Brain microvascular endothelial cell (primary cell): ENCODE measurements around the gene BCL2L14.
"Not testable (repeated sequence)": the region's sequence is repeated elsewhere in the genome, so short reads cannot be mapped to it uniquely, and the experiment has no call there.

ENCODE experiments used
- DNase-seq: peaks from one replicate; pipeline ENCODE4 v3.0.0-alpha.2; 2020
- H3K27ac ChIP-seq: fragments of 250-450 bp; sonication (Bioruptor Pico); 2 replicates; pipeline ENCODE4 v1.5.1; 2020; ENCODE audit warnings: mild to moderate bottlenecking, moderate library complexity
- H3K27me3 ChIP-seq: fragments of 250-450 bp; sonication (Bioruptor Pico); replicated peaks from 2 replicates; pipeline ENCODE4 v1.5.1; 2020; ENCODE audit warnings: mild to moderate bottlenecking
- H3K36me3 ChIP-seq: fragments of 250-450 bp; sonication (Bioruptor Pico); replicated peaks from 2 replicates; pipeline ENCODE4 v1.5.1; 2020; ENCODE audit warnings: mild to moderate bottlenecking
- H3K4me3 ChIP-seq: 2 replicates; pipeline ENCODE4 v1.5.1; 2011; ENCODE audit warnings: low read depth, mild to moderate bottlenecking, control low read depth, low read length, moderate library complexity
- in situ Hi-C: cut with HindIII; loops from 2 replicates; pipeline ENCODE4 v1.10.0; 2017; ENCODE audit warnings: low sequenced_read_pairs, low pct_ligation_motif_present
- TF ChIP-seq, protein P1 (sequence below): IDR thresholded peaks from 2 replicates; pipeline ENCODE4 v1.5.1; 2011; ENCODE audit warnings: low read depth, mild to moderate bottlenecking, moderate library complexity, low read length, control low read depth, inconsistent platforms; ENCODE audit errors: missing control alignments

BCL2L14 gene

DNA sequence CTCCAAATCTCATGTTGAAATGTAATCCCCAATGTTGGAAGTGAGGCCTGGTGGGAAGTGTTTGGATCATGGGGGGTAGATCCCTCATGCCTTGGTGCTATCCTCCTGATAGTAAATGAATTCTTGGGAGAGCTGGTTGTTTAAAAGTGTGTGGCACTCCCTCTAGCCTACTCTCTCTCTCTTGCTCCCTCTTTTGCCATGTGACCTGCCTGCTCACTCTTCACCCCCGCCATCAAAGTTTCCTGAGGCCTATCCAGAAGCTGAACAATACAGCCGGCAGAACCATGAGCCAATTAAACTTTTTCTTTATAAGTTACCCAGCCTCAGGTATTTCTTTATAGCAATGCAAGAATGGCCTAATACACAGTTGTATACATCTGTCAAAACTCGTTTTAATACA lies 62.5 kb downstream of the BCL2L14 start:
- in situ Hi-C loops = no loop called here
- H3K4me3 ChIP-seq = no peak overlapping the region

DNA sequence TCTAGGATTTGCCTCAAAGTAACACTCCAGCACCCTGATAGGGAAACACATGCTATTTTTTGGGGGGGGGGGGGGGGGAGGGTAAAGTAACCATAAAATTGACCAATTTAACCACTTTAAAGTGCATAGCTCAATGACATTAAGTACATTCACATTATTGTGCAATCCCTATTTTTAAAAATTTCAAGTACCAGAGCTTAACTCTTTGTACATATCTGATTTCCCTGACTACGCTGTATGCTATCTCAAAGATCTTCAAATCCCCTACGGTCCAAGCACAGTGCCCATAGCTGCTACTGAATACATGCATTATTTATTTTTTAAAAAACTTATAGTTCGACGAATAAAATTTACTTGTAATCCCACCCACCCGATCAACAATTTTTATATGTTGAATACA lies 63.0 kb downstream of the BCL2L14 start:
- in situ Hi-C loops = no loop called here
- no peak for DNase-seq
- TF ChIP-seq, protein P1, sequence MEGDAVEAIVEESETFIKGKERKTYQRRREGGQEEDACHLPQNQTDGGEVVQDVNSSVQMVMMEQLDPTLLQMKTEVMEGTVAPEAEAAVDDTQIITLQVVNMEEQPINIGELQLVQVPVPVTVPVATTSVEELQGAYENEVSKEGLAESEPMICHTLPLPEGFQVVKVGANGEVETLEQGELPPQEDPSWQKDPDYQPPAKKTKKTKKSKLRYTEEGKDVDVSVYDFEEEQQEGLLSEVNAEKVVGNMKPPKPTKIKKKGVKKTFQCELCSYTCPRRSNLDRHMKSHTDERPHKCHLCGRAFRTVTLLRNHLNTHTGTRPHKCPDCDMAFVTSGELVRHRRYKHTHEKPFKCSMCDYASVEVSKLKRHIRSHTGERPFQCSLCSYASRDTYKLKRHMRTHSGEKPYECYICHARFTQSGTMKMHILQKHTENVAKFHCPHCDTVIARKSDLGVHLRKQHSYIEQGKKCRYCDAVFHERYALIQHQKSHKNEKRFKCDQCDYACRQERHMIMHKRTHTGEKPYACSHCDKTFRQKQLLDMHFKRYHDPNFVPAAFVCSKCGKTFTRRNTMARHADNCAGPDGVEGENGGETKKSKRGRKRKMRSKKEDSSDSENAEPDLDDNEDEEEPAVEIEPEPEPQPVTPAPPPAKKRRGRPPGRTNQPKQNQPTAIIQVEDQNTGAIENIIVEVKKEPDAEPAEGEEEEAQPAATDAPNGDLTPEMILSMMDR = no peak
- Histone ChIP-seq H3K4me3 (no peak overlapping the region), H3K36me3 (peaks cover 3% of the 10 kb centered on the region), H3K27me3 (no peaks in the 10 kb centered on the region), H3K27ac (no peak overlapping the region)

More for the DNA sequence above, 62.5 kb downstream of the BCL2L14 start:
- TF ChIP-seq, protein P1 = no peak
- DNase-seq = no peak
- Histone ChIP-seq H3K27me3 (no peaks in the 10 kb centered on the region), H3K27ac (no peak overlapping the region), H3K36me3 (peaks cover 3% of the 10 kb centered on the region)

DNA sequence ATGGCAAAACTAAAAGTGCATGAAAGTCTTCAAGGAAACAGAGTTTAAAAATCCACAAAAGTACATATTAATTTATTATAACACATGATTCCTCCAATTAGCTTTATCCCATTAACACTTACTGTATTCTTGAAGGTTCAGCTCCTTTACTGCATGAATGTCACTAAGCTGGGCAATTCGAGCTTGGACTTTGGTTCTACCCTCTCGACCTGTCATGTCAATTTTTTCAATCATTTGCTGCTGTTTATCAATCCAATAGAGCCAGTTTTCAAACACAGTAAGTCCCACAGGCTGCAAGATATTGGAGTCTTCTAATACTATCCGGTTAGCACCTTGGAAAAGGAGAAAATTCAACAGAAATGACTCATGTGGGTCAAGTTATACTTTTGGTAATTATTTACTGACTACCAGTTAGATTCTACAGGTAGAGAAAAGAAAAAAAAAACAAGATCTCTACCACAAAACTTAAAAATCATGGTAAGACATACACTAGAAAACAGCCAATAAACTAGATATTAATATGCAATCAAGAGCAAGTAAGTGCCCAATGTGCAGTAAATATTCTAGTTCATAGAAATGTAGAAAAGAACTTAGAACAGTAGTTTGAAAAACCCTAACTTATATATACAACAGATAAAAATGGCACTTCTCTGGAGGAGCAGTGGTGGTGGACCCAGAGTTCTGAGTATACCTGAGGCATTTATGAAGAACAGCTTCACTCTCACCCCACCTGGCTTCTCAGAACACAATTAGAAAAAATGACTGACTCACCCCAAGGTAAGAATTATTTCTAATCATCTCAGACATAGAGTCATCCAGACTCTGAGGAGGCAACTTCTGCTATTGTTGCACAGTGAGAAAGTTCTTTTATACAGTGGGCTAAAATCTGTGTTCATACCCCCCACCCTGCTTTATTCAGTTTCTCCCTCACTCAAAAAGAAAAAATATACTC lies 67.7 kb downstream of the BCL2L14 start:
- in situ Hi-C loops = no loop called here
- H3K27me3 ChIP-seq = no peaks in the 10 kb centered on the region
- H3K36me3 ChIP-seq = no peaks in the 10 kb centered on the region
- H3K4me3 ChIP-seq = no peak overlapping the region
- TF ChIP-seq, protein P1 = no peak
- DNase-seq = no peak
- no peak overlapping the region for H3K27ac ChIP-seq

DNA sequence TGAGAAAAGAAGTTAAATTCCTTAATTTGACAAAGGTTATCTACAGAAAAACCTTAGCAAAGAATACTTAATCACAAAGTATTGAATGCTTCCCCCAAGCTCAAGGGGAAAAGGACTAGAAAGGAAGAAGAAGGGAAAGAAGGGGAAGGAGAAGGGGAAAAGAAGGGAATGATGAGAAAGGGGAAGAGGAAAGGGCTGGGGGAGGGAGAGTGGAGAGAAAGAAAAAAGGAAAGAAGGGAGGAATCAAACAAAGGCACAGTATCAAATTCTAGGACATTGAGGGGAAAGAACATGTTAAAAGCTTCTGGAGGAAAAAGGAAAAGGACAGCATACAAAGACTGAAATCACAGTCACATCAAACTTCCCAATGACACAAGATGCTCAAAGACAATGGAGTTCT lies 70.3 kb downstream of the BCL2L14 start:
- Histone ChIP-seq H3K36me3 (no peaks in the 10 kb centered on the region), H3K4me3 (no peak overlapping the region), H3K27ac (no peak overlapping the region), H3K27me3 (no peaks in the 10 kb centered on the region)
- DNase-seq = no peak
- in situ Hi-C loops = no loop called here
- TF ChIP-seq, protein P1 = no peak

DNA sequence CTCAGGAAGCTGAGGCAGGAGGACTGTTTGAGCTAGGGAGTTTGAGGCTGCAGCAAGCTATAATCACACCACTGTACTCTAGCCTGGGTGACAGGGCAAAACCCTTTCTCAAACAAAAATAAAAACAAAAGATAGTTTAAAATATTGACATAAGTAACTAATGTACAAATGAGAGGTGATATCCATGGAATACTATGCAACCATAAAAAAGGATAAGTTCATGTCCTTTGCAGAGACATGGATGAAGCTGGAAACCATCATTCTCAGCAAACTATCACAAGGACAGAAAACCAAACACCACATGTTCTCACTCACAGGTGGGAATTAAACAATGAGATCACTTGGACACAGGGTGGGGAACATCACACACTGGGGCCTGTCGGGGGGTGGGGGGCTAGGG lies 73.8 kb downstream of the BCL2L14 start:
- H3K27me3 ChIP-seq, in situ Hi-C loops, H3K27ac ChIP-seq, H3K36me3 ChIP-seq, H3K4me3 ChIP-seq, DNase-seq: not testable (repeated sequence)

DNA sequence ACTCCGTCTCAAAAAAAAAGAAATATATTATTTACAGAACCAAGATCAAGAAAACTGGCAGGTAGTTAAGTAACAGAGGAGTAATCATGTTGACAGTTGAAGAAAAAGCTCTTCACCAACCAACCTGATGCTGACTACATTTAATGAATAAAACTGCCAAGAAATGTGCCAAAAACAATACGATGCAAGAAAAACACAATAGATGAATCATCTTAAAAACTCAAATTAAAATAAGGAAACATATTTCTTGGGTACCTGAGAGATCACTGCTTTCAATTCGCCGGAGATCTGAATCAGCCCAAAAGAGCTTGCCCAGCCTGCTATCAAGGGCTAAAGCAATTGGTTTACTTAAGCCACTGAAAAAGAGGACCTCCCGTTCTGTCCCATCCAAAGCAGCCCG lies 76.4 kb downstream of the BCL2L14 start:
- DNase-seq = no peak
- in situ Hi-C loops = no loop called here
- Histone ChIP-seq H3K27me3 (no peaks in the 10 kb centered on the region), H3K36me3 (peaks cover 11% of the 10 kb centered on the region), H3K27ac (no peak overlapping the region), H3K4me3 (no peak overlapping the region)
- TF ChIP-seq, protein P1 = no peak
